Measurements from ENCODE around the gene ANKS1A. TPM values are rescaled to one million over a fixed set of nuclear protein-coding genes. Genes with fewer than 3 reads are reported as not detected.

ANKS1A gene
- total and polyA plus RNA-seq, 2 experiments from 2014 or later = 3.2 to 4.4 TPM

DNA sequence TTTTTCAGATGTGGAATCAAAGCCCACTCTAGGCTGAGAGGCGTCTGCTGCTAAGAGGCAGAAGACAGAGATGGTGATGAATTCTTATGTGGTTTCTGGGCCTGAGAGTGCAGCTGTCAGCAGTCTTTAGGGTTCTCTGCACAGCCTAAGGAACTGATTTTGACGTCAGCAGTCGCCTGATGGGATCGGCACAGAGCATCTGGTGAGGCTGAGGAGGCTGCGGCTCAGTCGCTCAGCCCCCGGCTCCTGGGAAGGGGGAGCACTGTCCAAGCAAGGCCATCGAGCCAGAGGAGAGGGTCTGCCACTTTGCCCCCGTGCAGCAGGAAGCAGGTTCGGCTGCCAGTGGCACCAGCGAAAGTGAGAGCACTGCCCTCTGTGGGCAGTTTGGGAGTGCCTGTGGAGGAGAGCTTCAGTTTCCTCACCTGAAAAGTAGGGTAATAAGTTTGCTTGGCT, 159.6 kb downstream of the ANKS1A start:
- in situ Hi-C loops (cut with MboI) = no loop called here
- H3K36me3 ChIP-seq (ENCODE audit: low read depth) = no peaks in the 10 kb centered on the region
- peak overlapping the region; percentile 80 for H2AFZ ChIP-seq
- peak overlapping the region; percentile 72 for H3K27ac ChIP-seq
- TF ChIP-seq EZH2 (IDR thresholded peaks at IDR 0.05; ENCODE audit: insufficient read depth, poor library complexity, severe bottlenecking) = no peak
- no peak for TF ChIP-seq EZH2phosphoT487 (IDR thresholded peaks at IDR 0.05; ENCODE audit: insufficient read depth, low read depth)
- WGBS, 2 experiments (ENCODE audit: low coverage in 1 of 2, low lambda C conversion rate in 2 of 2, missing lambda C conversion rate in 2 of 2) = 16 to 17% methylated on average over 11 of the region's 11 CpGs
- peaks cover 55% of the 10 kb centered on the region for H3K4me1 ChIP-seq (ENCODE audit: insufficient read depth)
- peak; percentile 79 for DNase-seq
- no peaks in the 10 kb centered on the region for H3K27me3 ChIP-seq (replicated peaks; ENCODE audit: insufficient read depth)
- peak overlapping the region; percentile 82 for H3K4me2 ChIP-seq (ENCODE audit: unreplicated experiment)
- H3K4me3 ChIP-seq = peak overlapping the region; percentile 38
- H3K9me2 ChIP-seq (ENCODE audit: insufficient read depth) = no peaks in the 10 kb centered on the region
- H3K79me2 ChIP-seq (ENCODE audit: insufficient read depth) = no peaks in the 10 kb centered on the region
- peak overlapping the region; percentile 23 for H3K9ac ChIP-seq
- no peaks in the 10 kb centered on the region for H3K9me3 ChIP-seq (ENCODE audit: low read depth)
- H3F3A ChIP-seq (ENCODE audit: insufficient read depth) = peaks cover 40% of the 10 kb centered on the region
- no peaks in the 10 kb centered on the region for H4K20me1 ChIP-seq (ENCODE audit: insufficient read depth)

DNA sequence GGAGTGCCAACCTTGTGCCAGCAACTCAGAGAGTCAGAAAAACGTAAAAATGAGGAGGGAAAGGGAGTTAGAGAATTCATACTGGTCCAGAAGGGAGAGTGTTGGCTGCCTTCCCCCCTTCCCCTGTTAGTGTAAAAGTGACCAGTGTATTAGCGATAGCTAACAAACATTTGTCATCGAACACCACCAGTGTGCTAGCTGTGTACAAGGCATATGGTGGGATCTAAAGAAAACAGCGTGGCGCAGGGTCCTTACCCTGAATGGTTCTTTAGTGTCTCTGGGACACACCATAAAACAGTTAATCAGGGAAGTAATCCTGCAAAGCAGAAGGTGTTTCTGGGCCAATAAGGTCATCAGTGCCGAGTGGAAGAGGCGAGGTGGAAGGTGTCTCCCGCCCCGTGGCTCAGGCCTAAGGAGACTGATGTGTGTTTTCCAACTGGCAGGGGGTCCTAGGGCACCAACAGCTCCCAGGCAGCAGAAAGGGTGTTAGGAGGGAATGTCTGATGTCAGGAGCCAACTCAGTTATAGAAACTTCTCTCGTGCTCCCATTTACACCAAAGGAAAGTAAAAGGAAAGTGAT, 160.2 kb downstream of the ANKS1A start:
- TF ChIP-seq EZH2phosphoT487 (IDR thresholded peaks at IDR 0.05; ENCODE audit: insufficient read depth, low read depth) = no peak
- TF ChIP-seq EZH2 (IDR thresholded peaks at IDR 0.05; ENCODE audit: insufficient read depth, poor library complexity, severe bottlenecking) = no peak
- no peaks in the 10 kb centered on the region for H3K79me2 ChIP-seq (ENCODE audit: insufficient read depth)
- H2AFZ ChIP-seq = peak overlapping the region; percentile 69
- H3K4me1 ChIP-seq (ENCODE audit: insufficient read depth) = peaks cover 54% of the 10 kb centered on the region
- H3K4me3 ChIP-seq = no peak overlapping the region; the same call in 1 of the 2 replicates
- no peaks in the 10 kb centered on the region for H3K27me3 ChIP-seq (replicated peaks; ENCODE audit: insufficient read depth)
- H3K9me3 ChIP-seq (ENCODE audit: low read depth) = no peaks in the 10 kb centered on the region
- in situ Hi-C loops (cut with MboI) = no loop called here
- no peaks in the 10 kb centered on the region for H4K20me1 ChIP-seq (ENCODE audit: insufficient read depth)
- peak overlapping the region; percentile 72; the same call in 1 of the 2 replicates for H3K27ac ChIP-seq
- H3F3A ChIP-seq (ENCODE audit: insufficient read depth) = peaks cover 34% of the 10 kb centered on the region
- H3K36me3 ChIP-seq (ENCODE audit: low read depth) = no peaks in the 10 kb centered on the region
- 69 to 72% methylated on average over 10 of the region's 10 CpGs for WGBS, 2 experiments (ENCODE audit: low coverage in 1 of 2, low lambda C conversion rate in 2 of 2, missing lambda C conversion rate in 2 of 2)
- H3K9ac ChIP-seq = peak overlapping the region; percentile 29; the same call in 1 of the 2 replicates
- DNase-seq = no peak
- H3K9me2 ChIP-seq (ENCODE audit: insufficient read depth) = no peaks in the 10 kb centered on the region
- peak overlapping the region; percentile 82 for H3K4me2 ChIP-seq (ENCODE audit: unreplicated experiment)

DNA sequence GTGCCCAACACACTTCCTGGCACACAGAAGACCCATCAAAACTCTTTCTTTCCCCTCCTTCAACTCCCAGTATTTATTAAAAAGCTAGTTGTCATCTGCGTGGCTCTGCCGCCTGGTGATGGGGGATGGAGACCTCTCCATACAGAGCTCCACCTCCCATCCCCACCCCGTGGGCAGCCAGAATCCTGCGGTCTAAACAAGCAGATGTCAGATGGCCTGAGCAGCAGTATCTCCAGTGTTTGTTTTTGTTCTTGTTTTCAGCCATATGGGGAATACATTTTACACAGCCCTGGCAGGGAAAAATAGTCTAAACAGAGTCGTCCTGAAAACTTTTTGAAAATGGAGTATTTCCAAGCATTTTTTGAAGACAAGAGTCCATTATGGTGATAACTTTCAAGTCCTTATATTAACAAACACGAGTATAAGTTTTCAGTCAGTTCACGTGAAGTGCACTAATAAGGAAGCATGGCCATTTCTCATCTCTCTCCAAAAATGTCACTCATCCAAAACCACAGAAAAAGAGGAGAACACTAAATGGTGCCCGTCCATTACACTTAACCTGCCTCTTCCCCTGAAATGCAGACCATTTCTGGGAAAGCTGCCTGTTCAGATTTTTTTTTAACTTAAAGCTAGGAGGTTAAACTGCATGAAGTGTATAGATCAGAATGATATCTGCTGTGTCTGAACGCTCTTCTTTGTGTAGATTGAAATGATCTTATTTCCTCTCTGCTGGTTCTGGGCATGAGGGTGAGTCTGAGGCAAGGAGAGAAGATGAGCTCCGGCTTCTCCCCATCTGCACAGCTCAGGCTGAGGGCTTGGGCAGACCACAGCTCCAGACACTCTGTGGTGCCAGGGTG, 161.1 kb downstream of the ANKS1A start:
- Histone ChIP-seq H2AFZ (peak overlapping the region; percentile 69), H3K9me3 (ENCODE audit: low read depth) (no peaks in the 10 kb centered on the region), H3F3A (ENCODE audit: insufficient read depth) (peaks cover 25% of the 10 kb centered on the region), H4K20me1 (ENCODE audit: insufficient read depth) (no peaks in the 10 kb centered on the region), H3K27ac (no peak overlapping the region), H3K27me3 (replicated peaks; ENCODE audit: insufficient read depth) (no peaks in the 10 kb centered on the region), H3K79me2 (ENCODE audit: insufficient read depth) (no peaks in the 10 kb centered on the region), H3K9me2 (ENCODE audit: insufficient read depth) (no peaks in the 10 kb centered on the region), H3K4me2 (ENCODE audit: unreplicated experiment) (peak overlapping the region; percentile 53), H3K4me3 (no peak overlapping the region), H3K9ac (0 out of 2 replicates have a peak overlapping the region, but pooled peaks have one; percentile 29), H3K4me1 (ENCODE audit: insufficient read depth) (peaks cover 45% of the 10 kb centered on the region), H3K36me3 (ENCODE audit: low read depth) (no peaks in the 10 kb centered on the region)
- 20 to 21% methylated on average over 10 of the region's 10 CpGs for WGBS, 2 experiments (ENCODE audit: low coverage in 1 of 2, low lambda C conversion rate in 2 of 2, missing lambda C conversion rate in 2 of 2)
- TF ChIP-seq EZH2 (IDR thresholded peaks at IDR 0.05; ENCODE audit: insufficient read depth, poor library complexity, severe bottlenecking) = no peak
- TF ChIP-seq EZH2phosphoT487 (IDR thresholded peaks at IDR 0.05; ENCODE audit: insufficient read depth, low read depth) = no peak
- in situ Hi-C loops (cut with MboI) = no loop called here
- DNase-seq = peak; percentile 68

DNA sequence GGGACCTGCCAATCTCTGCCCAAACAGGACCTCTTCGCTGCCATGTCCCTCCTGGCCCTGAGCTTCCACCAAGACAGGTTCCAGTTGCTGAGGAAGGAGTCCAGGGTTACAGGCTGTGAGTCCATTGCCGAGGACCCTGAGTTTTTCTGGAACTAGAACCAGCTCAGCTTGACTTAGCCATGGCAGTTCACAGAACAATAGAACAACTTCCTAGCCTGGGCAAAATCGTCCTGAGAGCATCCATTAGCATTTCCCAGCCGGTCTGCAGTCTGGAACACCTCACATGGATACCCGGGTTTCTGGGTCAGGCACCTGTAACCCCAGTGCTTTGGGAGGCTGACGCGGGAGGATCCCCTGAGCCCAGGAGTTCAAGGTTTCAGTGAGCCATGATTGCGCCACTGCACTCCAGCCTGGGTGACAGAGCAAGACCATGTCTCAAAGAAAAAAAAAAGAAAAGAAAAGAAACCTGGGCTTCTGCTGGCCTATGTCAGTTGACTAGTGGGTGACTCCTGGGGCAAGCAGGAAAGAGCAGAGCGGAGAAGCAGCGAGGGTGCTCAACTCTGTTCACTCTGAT, 161.8 kb downstream of the ANKS1A start:
- 0 out of 2 replicates have a peak overlapping the region, but pooled peaks have one; percentile 29 for H3K9ac ChIP-seq
- no peaks in the 10 kb centered on the region for H3K9me2 ChIP-seq (ENCODE audit: insufficient read depth)
- H3K4me2 ChIP-seq (ENCODE audit: unreplicated experiment) = no peak overlapping the region
- in situ Hi-C loops (cut with MboI) = no loop called here
- WGBS, 2 experiments (ENCODE audit: low coverage in 1 of 2, low lambda C conversion rate in 2 of 2, missing lambda C conversion rate in 2 of 2) = 83 to 86% methylated on average over 10 of the region's 10 CpGs
- no peaks in the 10 kb centered on the region for H3K79me2 ChIP-seq (ENCODE audit: insufficient read depth)
- no peak overlapping the region for H3K27ac ChIP-seq
- no peaks in the 10 kb centered on the region for H3K27me3 ChIP-seq (replicated peaks; ENCODE audit: insufficient read depth)
- peaks cover 18% of the 10 kb centered on the region for H3F3A ChIP-seq (ENCODE audit: insufficient read depth)
- no peak for DNase-seq
- H4K20me1 ChIP-seq (ENCODE audit: insufficient read depth) = no peaks in the 10 kb centered on the region
- peaks cover 44% of the 10 kb centered on the region for H3K4me1 ChIP-seq (ENCODE audit: insufficient read depth)
- no peaks in the 10 kb centered on the region for H3K36me3 ChIP-seq (ENCODE audit: low read depth)
- 0 out of 2 replicates have a peak overlapping the region, but pooled peaks have one; percentile 69 for H2AFZ ChIP-seq
- no peak overlapping the region for H3K4me3 ChIP-seq
- no peaks in the 10 kb centered on the region for H3K9me3 ChIP-seq (ENCODE audit: low read depth)
- no peak for TF ChIP-seq EZH2 (IDR thresholded peaks at IDR 0.05; ENCODE audit: insufficient read depth, poor library complexity, severe bottlenecking)
- no peak for TF ChIP-seq EZH2phosphoT487 (IDR thresholded peaks at IDR 0.05; ENCODE audit: insufficient read depth, low read depth)
